ENCODE measurements around the gene POM121C. TPM values are rescaled to one million over a fixed set of nuclear protein-coding genes. Genes with fewer than 3 reads are reported as not detected.
"Not testable (repeated sequence)": the region's sequence is repeated elsewhere in the genome, so short reads cannot be mapped to it uniquely, and the experiment has no call there.

The POM121C gene
- total and polyA plus RNA-seq, 2 of the 4 experiments (the other 2 are of a cell fraction), result 6.1 to 18.3 TPM

DNA sequence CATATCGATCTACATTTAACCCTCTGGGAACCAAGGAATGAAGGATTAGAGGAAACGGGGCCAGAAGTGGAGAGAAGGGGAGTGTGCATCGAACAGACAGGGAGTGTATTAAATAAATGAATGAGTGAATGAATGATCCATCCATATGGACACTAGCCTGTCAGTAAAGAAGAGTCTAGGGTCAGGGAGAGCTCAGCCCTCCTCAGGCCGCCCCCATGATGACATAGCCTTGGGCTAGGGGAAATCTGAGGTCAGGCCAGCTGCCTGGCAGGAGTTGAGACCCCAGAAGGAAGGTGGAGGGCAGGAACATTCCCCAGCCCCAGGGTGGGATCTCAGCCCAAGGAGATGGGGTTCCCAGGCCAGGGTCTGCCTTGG is 112.0 kb downstream of the POM121C start:
- H4K8ac ChIP-seq (ENCODE audit: low read depth in 2 of 2, low read length in 2 of 2); H3K4me1 ChIP-seq (ENCODE audit: control insufficient read depth, insufficient read depth, low read length); H3K23ac ChIP-seq (ENCODE audit: low read depth, low read length); H4K91ac ChIP-seq (ENCODE audit: insufficient read depth, low read depth, low read length); H4K20me1 ChIP-seq (ENCODE audit: insufficient read depth, low read length); H3K9ac ChIP-seq (ENCODE audit: low read depth, low read length); H3K79me1 ChIP-seq (ENCODE audit: low read depth in 1 of 2, low read length in 2 of 2); H3K4me3 ChIP-seq (ENCODE audit: insufficient read depth, low read depth, low read length); H2AFZ ChIP-seq (replicated peaks; ENCODE audit: low read length, poor library complexity); H2AK9ac ChIP-seq (replicated peaks; ENCODE audit: low read depth, low read length, poor library complexity); POLR2A ChIA-PET (ENCODE audit: unreplicated experiment); H3K27ac ChIP-seq (ENCODE audit: insufficient read depth, low read length); BruUV-seq (replicated peaks); in situ Hi-C loops (cut with MboI; ENCODE audit: low sequenced_read_pairs); H3K4me2 ChIP-seq (ENCODE audit: low read depth, low read length); intact Hi-C loops (cut with micrococcal nuclease); H2AK5ac ChIP-seq (ENCODE audit: low read depth, low read length); H3K9me1 ChIP-seq (ENCODE audit: insufficient read depth, low read length); H3K4ac ChIP-seq (ENCODE audit: low read depth, low read length); dilution Hi-C loops (cut with HindIII; ENCODE audit: low sequenced_read_pairs, unreplicated experiment); CTCF ChIA-PET; H3K36me3 ChIP-seq (ENCODE audit: control insufficient read depth, insufficient read depth, low read length); H3K56ac ChIP-seq (ENCODE audit: extremely low read depth, insufficient read depth, low read length); H2BK5ac ChIP-seq (ENCODE audit: low read depth, low read length, poor library complexity, severe bottlenecking); H3K14ac ChIP-seq (replicated peaks; ENCODE audit: low read depth, low read length); H3K18ac ChIP-seq (ENCODE audit: low read depth, low read length); H3K9me3 ChIP-seq (ENCODE audit: control insufficient read depth, insufficient read depth, low read length); H2BK120ac ChIP-seq (ENCODE audit: low read depth, low read length); H4K5ac ChIP-seq (ENCODE audit: low read depth, low read length); H2BK20ac ChIP-seq (ENCODE audit: low read depth, low read length); H2BK15ac ChIP-seq (ENCODE audit: low read depth, low read length); H3K27me3 ChIP-seq (ENCODE audit: control insufficient read depth, insufficient read depth, low read length); DNase-seq: not testable (repeated sequence)
- WGBS, 2 experiments (ENCODE audit: extremely low coverage in 2 of 2, insufficient read length in 1 of 2), result no CpG with 5 or more reads among the region's 4 CpGs
- peak; percentile 47 for ATAC-seq (ENCODE audit: low read depth)

DNA sequence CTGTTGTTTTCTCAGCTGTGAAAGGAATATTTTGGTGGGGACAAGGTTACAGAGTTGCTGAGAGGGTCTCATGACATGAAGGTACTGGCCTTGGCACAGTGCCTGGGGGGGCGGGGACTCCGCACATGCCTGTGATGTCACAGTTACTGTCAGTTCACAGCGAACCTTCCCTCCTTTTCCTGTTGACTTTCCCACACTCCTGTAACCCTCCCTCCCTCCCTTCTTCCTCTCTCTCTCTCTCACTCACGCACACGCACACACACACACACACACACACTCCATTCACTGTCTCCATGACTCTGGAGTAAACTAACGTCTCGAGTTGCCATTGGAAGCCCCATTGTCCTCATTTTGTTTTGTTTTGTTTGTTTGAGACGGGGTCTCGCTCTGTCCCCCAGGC is 118.8 kb downstream of the POM121C start:
- H3K9ac ChIP-seq (ENCODE audit: low read depth, low read length); H3K18ac ChIP-seq (ENCODE audit: low read depth, low read length); H3K9me1 ChIP-seq (ENCODE audit: insufficient read depth, low read length); H2BK15ac ChIP-seq (ENCODE audit: low read depth, low read length); H2AK9ac ChIP-seq (replicated peaks; ENCODE audit: low read depth, low read length, poor library complexity); H3K14ac ChIP-seq (replicated peaks; ENCODE audit: low read depth, low read length); H3K27me3 ChIP-seq (ENCODE audit: control insufficient read depth, insufficient read depth, low read length); ATAC-seq (ENCODE audit: low read depth); H4K20me1 ChIP-seq (ENCODE audit: insufficient read depth, low read length); H2BK5ac ChIP-seq (ENCODE audit: low read depth, low read length, poor library complexity, severe bottlenecking); BruUV-seq (replicated peaks); H3K4me3 ChIP-seq (ENCODE audit: insufficient read depth, low read depth, low read length); H3K27ac ChIP-seq (ENCODE audit: insufficient read depth, low read length); intact Hi-C loops (cut with micrococcal nuclease); H3K9me3 ChIP-seq (ENCODE audit: control insufficient read depth, insufficient read depth, low read length); dilution Hi-C loops (cut with HindIII; ENCODE audit: low sequenced_read_pairs, unreplicated experiment); H3K4me2 ChIP-seq (ENCODE audit: low read depth, low read length); H4K91ac ChIP-seq (ENCODE audit: insufficient read depth, low read depth, low read length); H2BK120ac ChIP-seq (ENCODE audit: low read depth, low read length); CTCF ChIA-PET; H2BK20ac ChIP-seq (ENCODE audit: low read depth, low read length); POLR2A ChIA-PET (ENCODE audit: unreplicated experiment); DNase-seq; H2AFZ ChIP-seq (replicated peaks; ENCODE audit: low read length, poor library complexity); H3K4ac ChIP-seq (ENCODE audit: low read depth, low read length); H3K79me1 ChIP-seq (ENCODE audit: low read depth in 1 of 2, low read length in 2 of 2); H4K8ac ChIP-seq (ENCODE audit: low read depth in 2 of 2, low read length in 2 of 2); H4K5ac ChIP-seq (ENCODE audit: low read depth, low read length); H3K4me1 ChIP-seq (ENCODE audit: control insufficient read depth, insufficient read depth, low read length); H2AK5ac ChIP-seq (ENCODE audit: low read depth, low read length); H3K56ac ChIP-seq (ENCODE audit: extremely low read depth, insufficient read depth, low read length); in situ Hi-C loops (cut with MboI; ENCODE audit: low sequenced_read_pairs); H3K36me3 ChIP-seq (ENCODE audit: control insufficient read depth, insufficient read depth, low read length); H3K23ac ChIP-seq (ENCODE audit: low read depth, low read length): not testable (repeated sequence)
- WGBS, 2 experiments (ENCODE audit: extremely low coverage in 2 of 2, insufficient read length in 1 of 2), result no CpG with 5 or more reads among the region's 9 CpGs
